GM15510 (cell line): ENCODE data around the gene GET3.

ENCODE experiments used
- POLR2A ChIP-seq: IDR thresholded peaks from 3 replicates; pipeline ENCODE4 v1.6.1; 2011; ENCODE audit warnings: borderline replicate concordance; ENCODE audit not compliant: insufficient read length; ENCODE audit errors: extremely low read depth

GET3 gene

DNA sequence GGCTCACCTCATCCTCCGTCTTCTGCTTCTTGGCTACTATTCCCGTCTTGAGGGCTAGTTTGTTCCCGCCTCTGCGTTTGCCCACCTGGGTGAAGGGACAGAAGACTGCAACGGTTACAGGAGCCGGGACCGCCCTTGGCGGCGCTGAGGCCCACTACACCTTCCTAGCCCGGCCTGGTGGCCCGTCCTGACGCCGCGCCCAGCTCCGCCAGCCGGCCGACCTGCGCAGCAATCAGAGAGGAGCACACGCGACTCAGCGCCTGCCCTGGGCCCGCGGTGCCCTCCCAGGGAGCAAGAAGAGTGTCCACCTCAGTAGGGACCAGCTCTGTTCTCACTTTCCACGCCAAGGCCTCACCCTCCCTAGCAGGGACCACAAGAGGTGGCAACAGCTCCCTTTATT is 6.0 kb upstream of the GET3 start:
- TF ChIP-seq POLR2A: no peak

DNA sequence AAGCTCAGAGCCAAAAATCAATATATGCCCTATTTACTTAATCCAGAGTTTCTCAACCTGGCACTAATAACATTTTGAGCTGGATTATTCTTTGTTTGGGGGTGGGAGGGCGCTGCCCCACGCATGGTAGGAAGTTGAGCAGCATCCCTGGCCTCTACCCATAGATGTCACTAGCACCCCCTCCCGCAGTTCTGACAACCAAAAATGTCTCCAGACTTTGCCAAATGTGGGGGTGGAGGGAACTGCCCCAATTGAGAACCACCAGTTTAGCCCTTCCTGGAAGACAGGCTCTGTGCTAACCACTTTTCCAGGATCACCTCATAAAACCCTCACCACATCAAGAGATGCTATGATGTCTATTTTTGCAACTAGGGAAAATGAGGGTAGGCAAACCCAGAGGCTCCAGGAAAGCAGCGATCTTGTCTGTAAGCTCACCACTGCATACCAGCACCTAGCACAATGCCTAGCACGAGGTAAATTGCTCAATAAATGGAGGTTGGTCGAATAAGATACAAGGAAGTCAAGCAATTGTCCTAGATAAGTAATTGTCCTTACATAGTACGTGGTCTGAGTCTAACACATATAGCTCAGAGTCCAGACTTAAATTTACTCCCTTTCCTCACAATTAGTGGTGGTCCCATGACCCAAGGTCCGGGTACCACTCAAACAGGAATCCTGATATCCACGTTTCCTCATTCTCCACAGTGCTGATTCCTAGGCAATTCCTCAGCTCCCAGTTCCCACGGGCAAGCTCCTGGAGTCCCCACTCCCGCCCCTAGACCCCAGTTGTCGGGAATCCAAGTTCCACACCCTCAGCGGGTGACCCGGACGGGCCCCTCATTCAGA is 3.7 kb upstream of the GET3 start:
- no peak for TF ChIP-seq POLR2A

DNA sequence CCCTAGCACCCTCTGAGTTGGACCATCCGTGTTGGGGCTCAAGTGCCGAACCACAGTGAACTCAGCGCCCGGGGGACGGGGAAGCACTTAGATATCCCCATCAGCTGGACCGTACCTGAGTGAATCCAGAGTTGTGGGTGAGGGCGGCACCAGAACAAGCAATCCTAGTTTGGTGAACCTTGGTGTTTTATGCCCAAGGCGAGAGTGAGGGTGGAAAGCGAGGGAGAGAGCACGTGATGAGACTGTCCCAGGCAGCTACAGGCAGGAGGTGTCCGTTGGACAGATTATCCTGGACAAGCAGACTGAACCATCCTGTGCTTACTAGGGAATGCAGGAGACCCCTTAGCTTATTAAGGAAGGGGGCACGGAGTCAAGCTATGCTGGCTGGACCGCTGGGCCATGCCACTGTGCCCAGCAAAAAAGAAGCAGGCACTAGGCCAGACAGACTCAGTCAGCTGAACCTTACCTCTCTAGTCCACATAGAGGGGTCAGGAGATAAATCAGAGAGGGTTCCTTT is 596 bp downstream of the GET3 start:
- no peak for TF ChIP-seq POLR2A

DNA sequence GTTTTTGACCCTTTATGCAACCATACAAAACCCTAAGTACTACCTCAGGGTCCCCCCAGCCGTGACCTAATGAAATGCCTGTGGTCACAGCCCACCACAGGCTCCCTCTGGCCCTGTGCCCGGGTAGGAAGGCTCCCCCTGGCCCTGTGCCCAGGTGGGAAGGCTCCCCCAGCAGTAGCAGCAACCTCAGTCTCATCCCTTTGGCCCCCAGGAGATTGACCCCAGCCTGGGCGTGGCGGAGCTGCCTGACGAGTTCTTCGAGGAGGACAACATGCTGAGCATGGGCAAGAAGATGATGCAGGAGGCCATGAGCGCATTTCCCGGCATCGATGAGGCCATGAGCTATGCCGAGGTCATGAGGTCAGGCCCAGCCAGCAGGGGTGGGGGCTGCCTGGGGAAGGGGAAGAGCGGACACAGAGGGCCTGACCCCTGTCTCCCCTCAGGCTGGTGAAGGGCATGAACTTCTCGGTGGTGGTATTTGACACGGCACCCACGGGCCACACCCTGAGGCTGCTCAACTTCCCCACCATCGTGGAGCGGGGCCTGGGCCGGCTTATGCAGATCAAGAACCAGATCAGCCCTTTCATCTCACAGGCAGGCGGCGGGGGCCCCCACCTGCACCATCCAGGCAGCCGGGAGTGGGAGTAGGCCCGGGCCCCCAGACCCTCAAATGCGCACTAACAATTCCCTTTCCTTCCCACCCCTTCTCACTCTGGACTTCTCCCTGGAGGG is 8.0 kb downstream of the GET3 start:
- TF ChIP-seq POLR2A: no peak

DNA sequence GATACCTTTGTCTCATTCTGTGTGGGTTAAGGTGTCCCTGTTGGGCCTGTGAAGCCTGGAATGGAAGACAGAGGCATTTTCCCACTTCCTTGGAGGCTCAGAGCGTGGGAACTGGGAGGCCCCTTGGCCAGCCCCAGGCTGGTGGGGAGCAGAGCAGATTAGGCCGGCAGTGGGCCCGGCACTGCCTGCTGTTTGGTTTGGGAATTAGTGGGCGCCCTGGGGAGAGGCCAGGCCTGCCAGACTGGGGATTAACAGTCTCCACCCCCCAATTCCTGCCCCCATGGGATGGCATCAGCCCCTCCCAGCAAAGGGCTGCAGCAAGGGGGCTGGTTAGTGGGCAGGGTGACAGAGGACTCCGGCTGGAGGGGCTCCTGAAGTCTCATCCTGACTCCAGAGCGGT is 11.2 kb downstream of the GET3 start:
- TF ChIP-seq POLR2A: no peak

DNA sequence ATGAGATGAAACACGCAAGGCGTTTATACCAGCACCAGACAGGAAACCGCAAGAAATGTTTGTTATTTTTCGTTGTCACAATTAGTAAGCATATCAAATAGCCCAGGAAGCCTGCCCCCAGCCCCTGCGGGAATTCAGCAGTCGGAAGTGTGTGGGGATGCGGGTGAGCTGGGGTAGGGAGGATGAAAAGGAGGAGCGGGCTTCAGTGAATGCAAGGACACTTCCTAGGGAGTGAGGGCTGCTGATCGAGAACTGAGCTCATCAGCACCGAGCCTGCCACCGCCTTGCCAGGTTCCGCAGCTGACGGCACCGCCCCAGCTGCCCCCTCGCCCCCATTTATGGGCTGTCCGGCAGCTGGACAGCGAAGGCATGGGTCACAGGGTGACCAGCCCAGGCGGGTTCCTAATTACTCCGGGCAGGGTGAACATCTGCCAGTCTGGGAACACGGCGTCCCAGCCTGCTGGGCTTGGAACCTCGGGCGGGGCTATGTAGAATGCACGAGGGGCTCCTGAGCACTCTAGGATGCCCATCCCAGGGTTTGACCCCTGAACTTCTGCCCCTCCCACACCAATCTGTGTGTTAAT is 12.7 kb downstream of the GET3 start:
- no peak for TF ChIP-seq POLR2A

DNA sequence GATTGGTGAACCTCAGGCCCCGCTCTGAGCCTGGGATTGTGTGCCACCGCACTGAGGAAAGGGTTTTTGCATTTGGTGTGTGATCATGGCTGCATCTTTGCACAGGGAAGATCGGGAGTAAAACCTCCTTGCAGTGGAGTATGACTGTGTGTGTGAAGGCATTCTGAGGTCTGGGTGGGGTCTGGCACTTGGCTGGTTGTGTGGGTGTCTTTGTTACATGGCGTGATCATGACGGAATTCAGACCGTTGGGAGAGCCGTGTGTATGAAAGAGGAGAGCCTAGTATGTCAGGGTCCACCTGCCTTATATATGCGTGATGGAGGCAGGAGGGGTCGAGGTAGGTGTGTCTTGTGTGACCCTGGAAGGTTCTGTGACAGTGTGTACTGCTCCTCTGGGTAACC is 13.6 kb downstream of the GET3 start:
- TF ChIP-seq POLR2A: no peak

DNA sequence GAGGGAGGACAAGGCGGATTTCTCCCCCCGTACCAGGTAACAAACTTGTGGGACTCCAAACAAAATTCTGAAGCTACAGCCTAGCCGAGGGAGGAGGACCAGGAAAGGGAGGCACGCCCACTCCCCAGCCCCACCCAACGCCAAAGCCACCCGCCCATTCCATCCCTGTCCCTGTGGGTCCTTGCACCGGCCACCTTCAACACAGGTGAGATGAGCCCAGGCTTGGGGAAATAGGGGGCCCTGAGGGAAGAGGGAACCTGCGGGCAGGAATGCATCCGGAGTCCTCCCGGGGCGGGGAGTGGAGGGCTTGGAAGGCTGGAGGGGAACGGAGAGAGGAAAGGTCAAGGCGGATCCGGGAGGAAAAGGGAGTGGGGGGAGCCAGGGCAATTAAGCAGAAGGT is 14.3 kb downstream of the GET3 start, which contains the start of gene BEST2:
Gene BEST2 (plus strand): TSS at position 157 of the 400 bp plus-strand sequence. CDS start 802 bp downstream, outside the sequence.
- no peak for TF ChIP-seq POLR2A

DNA sequence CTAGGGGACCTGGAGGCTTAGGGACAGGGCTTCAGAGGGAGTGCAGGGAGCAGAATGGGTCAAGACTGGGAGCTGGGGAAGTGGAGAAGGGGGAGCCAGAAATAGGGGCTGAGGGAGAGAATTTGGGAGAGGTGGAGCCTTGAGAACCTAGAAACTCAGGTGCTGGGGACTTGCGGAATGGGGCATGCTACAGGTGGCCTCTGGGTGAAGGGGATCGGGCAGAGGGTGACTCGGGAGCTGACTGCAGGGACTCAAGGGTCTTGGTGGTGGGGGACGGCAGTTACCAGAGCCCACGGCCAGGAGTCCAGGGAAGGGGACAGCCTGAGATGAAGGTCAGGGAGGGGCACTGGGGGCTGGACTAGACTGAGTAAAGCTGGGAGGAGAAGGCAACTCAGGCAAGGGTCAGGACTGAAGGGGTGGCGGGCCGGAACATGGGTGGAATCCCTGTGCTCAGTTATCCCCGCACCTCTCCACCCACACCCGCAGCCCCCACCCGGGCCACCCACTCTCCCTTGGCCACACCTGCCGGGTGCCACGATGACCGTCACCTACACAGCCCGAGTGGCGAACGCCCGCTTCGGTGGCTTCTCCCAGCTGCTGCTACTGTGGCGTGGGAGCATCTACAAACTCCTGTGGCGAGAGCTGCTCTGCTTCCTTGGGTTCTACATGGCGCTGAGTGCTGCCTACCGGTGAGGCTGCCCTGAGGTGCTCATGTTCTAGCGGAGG is 14.9 kb downstream of the GET3 start:
- TF ChIP-seq POLR2A: no peak

DNA sequence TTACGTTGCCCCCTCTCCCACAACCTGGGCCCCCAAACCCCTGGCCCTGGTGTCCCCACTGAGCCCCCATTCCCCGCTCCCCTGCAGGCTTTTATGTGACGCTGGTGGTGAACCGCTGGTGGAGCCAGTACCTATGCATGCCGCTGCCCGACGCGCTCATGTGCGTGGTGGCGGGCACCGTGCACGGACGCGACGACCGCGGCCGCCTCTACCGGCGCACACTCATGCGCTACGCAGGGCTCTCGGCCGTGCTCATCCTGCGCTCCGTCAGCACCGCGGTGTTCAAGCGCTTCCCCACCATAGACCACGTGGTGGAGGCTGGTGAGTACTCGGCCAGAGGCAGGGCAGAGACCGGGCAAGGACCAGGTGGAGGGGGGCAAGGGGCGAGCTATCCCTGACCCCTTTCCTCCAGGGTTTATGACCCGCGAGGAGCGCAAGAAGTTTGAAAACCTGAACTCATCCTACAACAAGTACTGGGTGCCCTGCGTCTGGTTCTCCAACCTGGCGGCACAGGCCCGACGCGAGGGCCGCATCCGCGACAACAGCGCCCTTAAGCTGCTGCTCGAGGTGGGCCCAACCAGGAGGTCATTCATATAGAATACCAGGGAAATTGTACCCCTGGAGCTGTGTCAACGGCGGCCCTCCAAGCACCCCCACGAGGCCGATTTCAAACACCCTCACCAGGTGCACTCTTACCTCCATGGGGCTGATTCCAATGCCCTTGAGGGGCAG is 17.3 kb downstream of the GET3 start:
- TF ChIP-seq POLR2A: no peak

DNA sequence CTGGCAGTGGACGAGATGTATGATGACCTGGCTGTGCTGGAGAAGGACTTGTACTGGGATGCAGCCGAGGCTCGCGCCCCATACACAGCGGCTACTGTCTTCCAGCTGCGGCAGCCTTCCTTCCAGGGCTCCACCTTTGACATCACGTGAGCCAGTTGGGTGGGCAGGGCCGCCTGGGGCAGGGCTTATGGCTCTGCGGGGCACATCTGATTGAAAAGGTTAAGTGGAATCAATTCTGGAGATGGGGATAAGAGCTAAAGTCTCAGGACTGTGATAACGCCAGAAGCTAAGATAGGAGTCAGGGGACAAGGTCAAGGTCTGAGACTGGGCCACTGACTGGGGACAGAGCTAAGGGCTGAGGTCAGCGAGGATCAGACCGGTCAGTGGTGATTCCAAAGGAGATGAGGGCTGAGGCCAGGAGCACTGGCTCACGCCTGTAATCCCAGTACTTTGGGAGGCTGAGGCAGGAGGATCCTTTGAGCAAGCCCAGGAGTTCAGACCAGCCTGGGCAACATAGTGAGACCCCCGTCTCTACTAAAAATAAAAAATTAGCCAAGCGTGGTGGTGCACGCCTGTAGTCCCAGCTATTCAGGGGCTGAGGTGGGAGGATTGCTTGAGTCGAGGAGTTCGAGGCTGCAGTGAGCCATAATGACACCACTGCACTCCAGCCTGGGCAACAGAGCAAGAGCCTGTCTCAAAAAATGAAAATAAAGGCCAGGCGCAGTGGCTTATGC is 19.0 kb downstream of the GET3 start:
- TF ChIP-seq POLR2A: no peak

DNA sequence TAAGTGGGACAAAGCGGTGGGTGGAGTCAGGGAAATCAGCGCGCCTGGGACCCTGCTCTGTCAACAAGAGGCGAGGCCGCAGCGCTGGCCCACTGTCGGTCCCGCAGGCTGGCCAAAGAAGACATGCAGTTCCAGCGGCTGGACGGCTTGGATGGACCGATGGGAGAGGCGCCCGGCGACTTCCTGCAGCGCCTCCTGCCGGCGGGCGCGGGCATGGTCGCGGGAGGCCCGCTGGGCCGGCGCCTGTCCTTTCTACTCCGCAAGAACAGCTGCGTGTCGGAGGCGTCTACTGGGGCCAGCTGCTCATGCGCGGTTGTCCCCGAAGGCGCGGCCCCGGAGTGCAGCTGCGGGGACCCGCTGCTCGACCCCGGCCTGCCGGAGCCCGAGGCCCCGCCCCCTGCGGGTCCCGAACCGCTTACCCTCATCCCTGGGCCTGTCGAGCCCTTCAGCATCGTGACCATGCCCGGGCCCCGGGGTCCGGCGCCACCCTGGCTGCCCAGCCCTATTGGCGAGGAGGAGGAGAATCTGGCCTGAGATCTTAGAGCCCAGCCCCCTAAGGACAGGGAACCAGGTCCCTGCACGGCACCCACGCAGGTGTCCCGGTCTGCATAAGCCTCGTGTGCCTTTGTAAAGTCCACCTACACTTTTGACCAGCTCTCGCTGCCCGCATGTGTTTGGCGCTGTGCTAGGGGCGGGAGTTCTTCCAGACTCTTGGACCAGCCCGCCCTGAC is 20.4 kb downstream of the GET3 start:
- TF ChIP-seq POLR2A: no peak

DNA sequence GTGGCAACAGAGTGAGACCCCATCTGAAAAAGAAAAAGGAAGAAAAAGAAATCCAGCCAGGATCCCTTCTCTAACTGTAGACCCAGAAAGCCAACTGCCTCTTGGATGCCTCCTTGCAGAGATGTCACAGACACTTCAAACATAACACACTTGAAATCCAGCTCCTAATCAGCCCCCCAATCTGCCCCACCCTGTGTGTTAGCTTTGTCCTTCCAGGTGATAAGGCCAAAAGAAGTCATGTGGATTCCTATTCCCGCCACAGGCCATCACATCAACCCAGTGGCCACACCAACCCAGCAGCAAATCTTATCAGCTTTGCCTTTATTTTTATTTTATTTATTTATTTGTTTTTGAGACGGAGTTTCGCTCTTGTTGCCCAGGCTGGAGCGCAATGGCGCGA is 22.4 kb downstream of the GET3 start:
- no peak for TF ChIP-seq POLR2A
